ENCODE measurements around the gene PTPRD. TPM values are rescaled to one million over a fixed set of nuclear protein-coding genes. Genes with fewer than 3 reads are reported as not detected.

PTPRD gene
- total RNA-seq, 2 experiments from 2014 or later: not detected

- Mint-ChIP-seq H3K9me3 (no peaks in the 10 kb centered on the region), H3K4me3 (no peak overlapping the region)
Observed at GRCh38 chr9:9855177-9856078, 757.4 kb downstream of the PTPRD start.

GRCh38 chr9:9847750-9848149 is 765.1 kb downstream of the PTPRD start:
- no peak overlapping the region for H3K4me3 Mint-ChIP-seq
- intact Hi-C loops (cut with micrococcal nuclease): no loop called here
- CTCF ChIA-PET: interaction anchor here (1.0 kb wide), 1 partner anchor 12 kb away, joined by 3 read pairs; no protein-coding TSS in a partner anchor
- DNase-seq: no peak
- no peaks in the 10 kb centered on the region for H3K27me3 Mint-ChIP-seq (ENCODE audit: low read depth)
- no peaks in the 10 kb centered on the region for H3K4me1 Mint-ChIP-seq (ENCODE audit: low read depth)
- H3K36me3 Mint-ChIP-seq (ENCODE audit: low read depth): no peaks in the 10 kb centered on the region
- no peaks in the 10 kb centered on the region for H3K9me3 Mint-ChIP-seq
- no peak overlapping the region for H3K27ac Mint-ChIP-seq

More at GRCh38 chr9:9855177-9856078, 757.4 kb downstream of the PTPRD start:
- CTCF ChIA-PET: no interaction called here
- Mint-ChIP-seq H3K27ac (no peak overlapping the region), H3K36me3 (ENCODE audit: low read depth) (no peaks in the 10 kb centered on the region), H3K4me1 (ENCODE audit: low read depth) (no peaks in the 10 kb centered on the region), H3K27me3 (ENCODE audit: low read depth) (no peaks in the 10 kb centered on the region)
- intact Hi-C loops (cut with micrococcal nuclease): no loop called here
- DNase-seq: no peak

GRCh38 chr9:9846557-9846956 is 766.2 kb downstream of the PTPRD start:
- Mint-ChIP-seq H3K27ac (no peak overlapping the region), H3K27me3 (ENCODE audit: low read depth) (no peaks in the 10 kb centered on the region), H3K4me1 (ENCODE audit: low read depth) (no peaks in the 10 kb centered on the region), H3K36me3 (ENCODE audit: low read depth) (no peaks in the 10 kb centered on the region), H3K4me3 (no peak overlapping the region), H3K9me3 (no peaks in the 10 kb centered on the region)
- intact Hi-C loops (cut with micrococcal nuclease): no loop called here
- no peak for DNase-seq
- CTCF ChIA-PET: no interaction called here

GRCh38 chr9:9820436-9820835 is 792.4 kb downstream of the PTPRD start:
- Mint-ChIP-seq H3K27ac (no peak overlapping the region), H3K36me3 (ENCODE audit: low read depth) (no peaks in the 10 kb centered on the region), H3K9me3 (peaks cover 7% of the 10 kb centered on the region), H3K4me3 (no peak overlapping the region), H3K27me3 (ENCODE audit: low read depth) (no peaks in the 10 kb centered on the region), H3K4me1 (ENCODE audit: low read depth) (no peaks in the 10 kb centered on the region)
- no peak for DNase-seq
- intact Hi-C loops (cut with micrococcal nuclease): no loop called here
- CTCF ChIA-PET: no interaction called here

- no peak overlapping the region for H3K4me3 Mint-ChIP-seq
- H3K4me1 Mint-ChIP-seq (ENCODE audit: low read depth): no peaks in the 10 kb centered on the region
- intact Hi-C loops (cut with micrococcal nuclease): no loop called here
- no peaks in the 10 kb centered on the region for H3K27me3 Mint-ChIP-seq (ENCODE audit: low read depth)
- H3K36me3 Mint-ChIP-seq (ENCODE audit: low read depth): no peaks in the 10 kb centered on the region
- H3K27ac Mint-ChIP-seq: no peak overlapping the region
- no peak for DNase-seq
- peaks cover 6% of the 10 kb centered on the region for H3K9me3 Mint-ChIP-seq
- CTCF ChIA-PET: no interaction called here
Observed at GRCh38 chr9:9819886-9820285, 792.9 kb downstream of the PTPRD start.

GRCh38 chr9:9817176-9817575 is 795.6 kb downstream of the PTPRD start:
- Mint-ChIP-seq H3K27ac (no peak overlapping the region), H3K27me3 (ENCODE audit: low read depth) (no peaks in the 10 kb centered on the region), H3K4me1 (ENCODE audit: low read depth) (no peaks in the 10 kb centered on the region), H3K4me3 (no peak overlapping the region), H3K9me3 (peaks cover 6% of the 10 kb centered on the region), H3K36me3 (ENCODE audit: low read depth) (no peaks in the 10 kb centered on the region)
- no peak for DNase-seq
- intact Hi-C loops (cut with micrococcal nuclease): no loop called here
- CTCF ChIA-PET: no interaction called here

- no peaks in the 10 kb centered on the region for H3K36me3 Mint-ChIP-seq (ENCODE audit: low read depth)
- peaks cover 3% of the 10 kb centered on the region for H3K9me3 Mint-ChIP-seq
- H3K4me3 Mint-ChIP-seq: no peak overlapping the region
- no peaks in the 10 kb centered on the region for H3K4me1 Mint-ChIP-seq (ENCODE audit: low read depth)
- H3K27ac Mint-ChIP-seq: no peak overlapping the region
- DNase-seq: no peak
- intact Hi-C loops (cut with micrococcal nuclease): no loop called here
- CTCF ChIA-PET: no interaction called here
- no peaks in the 10 kb centered on the region for H3K27me3 Mint-ChIP-seq (ENCODE audit: low read depth)
Observed at GRCh38 chr9:9804109-9804508, 808.7 kb downstream of the PTPRD start.

- intact Hi-C loops (cut with micrococcal nuclease): no loop called here
- no peaks in the 10 kb centered on the region for H3K27me3 Mint-ChIP-seq (ENCODE audit: low read depth)
- CTCF ChIA-PET: no interaction called here
- DNase-seq: no peak
- no peak overlapping the region for H3K27ac Mint-ChIP-seq
- H3K9me3 Mint-ChIP-seq: no peaks in the 10 kb centered on the region
- H3K4me3 Mint-ChIP-seq: no peak overlapping the region
- H3K4me1 Mint-ChIP-seq (ENCODE audit: low read depth): no peaks in the 10 kb centered on the region
- H3K36me3 Mint-ChIP-seq (ENCODE audit: low read depth): no peaks in the 10 kb centered on the region
Observed at GRCh38 chr9:9799287-9799686, 813.5 kb downstream of the PTPRD start.

- CTCF ChIA-PET: interaction anchor here (0.6 to 2.5 kb wide), 2 partner anchors 185 to 1604 kb away, joined by 3 to 10 read pairs; no protein-coding TSS in a partner anchor
- Mint-ChIP-seq H3K36me3 (ENCODE audit: low read depth) (no peaks in the 10 kb centered on the region), H3K4me1 (ENCODE audit: low read depth) (no peaks in the 10 kb centered on the region), H3K4me3 (no peak overlapping the region), H3K9me3 (no peaks in the 10 kb centered on the region), H3K27me3 (ENCODE audit: low read depth) (no peaks in the 10 kb centered on the region), H3K27ac (no peak overlapping the region)
- intact Hi-C loops (cut with micrococcal nuclease): no loop called here
- DNase-seq: no peak
Observed at GRCh38 chr9:9792144-9792857, 820.5 kb downstream of the PTPRD start.

- no peaks in the 10 kb centered on the region for H3K27me3 Mint-ChIP-seq (ENCODE audit: low read depth)
- DNase-seq: no peak
- intact Hi-C loops (cut with micrococcal nuclease): loop anchor here (2.0 kb wide), 1 partner anchor 151 kb away; no protein-coding TSS in a partner anchor
- H3K36me3 Mint-ChIP-seq (ENCODE audit: low read depth): no peaks in the 10 kb centered on the region
- CTCF ChIA-PET: interaction anchor here (0.6 to 2.5 kb wide), 2 partner anchors 185 to 1604 kb away, joined by 3 to 10 read pairs; no protein-coding TSS in a partner anchor
- H3K9me3 Mint-ChIP-seq: no peaks in the 10 kb centered on the region
- no peaks in the 10 kb centered on the region for H3K4me1 Mint-ChIP-seq (ENCODE audit: low read depth)
- H3K4me3 Mint-ChIP-seq: no peak overlapping the region
- H3K27ac Mint-ChIP-seq: no peak overlapping the region
Observed at GRCh38 chr9:9791611-9792010, 821.2 kb downstream of the PTPRD start.

- Mint-ChIP-seq H3K27ac (no peak overlapping the region), H3K4me1 (ENCODE audit: low read depth) (no peaks in the 10 kb centered on the region), H3K4me3 (no peak overlapping the region), H3K9me3 (no peaks in the 10 kb centered on the region), H3K36me3 (ENCODE audit: low read depth) (no peaks in the 10 kb centered on the region), H3K27me3 (ENCODE audit: low read depth) (no peaks in the 10 kb centered on the region)
- intact Hi-C loops (cut with micrococcal nuclease): loop anchor here (1.0 to 2.0 kb wide), 2 partner anchors 152 to 184 kb away; no protein-coding TSS in a partner anchor
- peak; percentile 39 for DNase-seq
- CTCF ChIA-PET: interaction anchor here (0.6 to 2.5 kb wide), 8 partner anchors 126 to 1431 kb away, joined by 3 to 10 read pairs (median 4); no protein-coding TSS in a partner anchor
Observed at GRCh38 chr9:9790216-9790872, 822.5 kb downstream of the PTPRD start.

GRCh38 chr9:9783711-9784110 is 829.1 kb downstream of the PTPRD start:
- H3K4me3 Mint-ChIP-seq: no peak overlapping the region
- no peak for DNase-seq
- no peak overlapping the region for H3K27ac Mint-ChIP-seq
- H3K9me3 Mint-ChIP-seq: no peaks in the 10 kb centered on the region
- H3K36me3 Mint-ChIP-seq (ENCODE audit: low read depth): no peaks in the 10 kb centered on the region
- CTCF ChIA-PET: interaction anchor here (1.2 kb wide), 1 partner anchor 11 kb away, joined by 3 read pairs; no protein-coding TSS in a partner anchor
- intact Hi-C loops (cut with micrococcal nuclease): no loop called here
- no peaks in the 10 kb centered on the region for H3K4me1 Mint-ChIP-seq (ENCODE audit: low read depth)
- no peaks in the 10 kb centered on the region for H3K27me3 Mint-ChIP-seq (ENCODE audit: low read depth)

Data from activated naive CD4-positive, alpha-beta T cell treated with anti-CD3 and anti-CD28 coated beads for 36 hours (primary cell).